ENCODE data around the gene BASP1.
"Not testable (repeated sequence)": the region's sequence is repeated elsewhere in the genome, so short reads cannot be mapped to it uniquely, and the experiment has no call there.

The BASP1 gene

GRCh38 chr5:17304282-17304681, 86.9 kb downstream of the BASP1 start:
- Histone ChIP-seq H3K9me3 (ENCODE audit: control insufficient read depth, low read depth, low read length) (no peaks in the 10 kb centered on the region), H3K27me3 (ENCODE audit: control insufficient read depth, insufficient read depth, low read length) (no peaks in the 10 kb centered on the region), H3K4me1 (ENCODE audit: control insufficient read depth, low read depth, low read length) (no peaks in the 10 kb centered on the region), H3K27ac (ENCODE audit: low read length) (no peak overlapping the region), H3K9ac (ENCODE audit: low read length) (no peak overlapping the region), H3K36me3 (ENCODE audit: control insufficient read depth, low read depth, low read length) (no peaks in the 10 kb centered on the region), H3K4me3 (ENCODE audit: low read length) (no peak overlapping the region)

- H3K27me3 ChIP-seq (ENCODE audit: control insufficient read depth, insufficient read depth, low read length): no peaks in the 10 kb centered on the region
- no peaks in the 10 kb centered on the region for H3K36me3 ChIP-seq (ENCODE audit: control insufficient read depth, low read depth, low read length)
- H3K9ac ChIP-seq (ENCODE audit: low read length): no peak overlapping the region
- no peak overlapping the region for H3K27ac ChIP-seq (ENCODE audit: low read length)
- H3K4me1 ChIP-seq (ENCODE audit: control insufficient read depth, low read depth, low read length): no peaks in the 10 kb centered on the region
- no peaks in the 10 kb centered on the region for H3K9me3 ChIP-seq (ENCODE audit: control insufficient read depth, low read depth, low read length)
- H3K4me3 ChIP-seq (ENCODE audit: low read length): no peak overlapping the region
These were observed 87.6 kb downstream of the BASP1 start for GRCh38 chr5:17305017-17305416.

GRCh38 chr5:17305964-17306725, 88.7 kb downstream of the BASP1 start:
- Histone ChIP-seq H3K4me3 (ENCODE audit: low read length) (no peak overlapping the region), H3K27ac (ENCODE audit: low read length) (no peak overlapping the region), H3K27me3 (ENCODE audit: control insufficient read depth, insufficient read depth, low read length) (no peaks in the 10 kb centered on the region), H3K9ac (ENCODE audit: low read length) (no peak overlapping the region), H3K9me3 (ENCODE audit: control insufficient read depth, low read depth, low read length) (no peaks in the 10 kb centered on the region), H3K36me3 (ENCODE audit: control insufficient read depth, low read depth, low read length) (no peaks in the 10 kb centered on the region), H3K4me1 (ENCODE audit: control insufficient read depth, low read depth, low read length) (no peaks in the 10 kb centered on the region)

- Histone ChIP-seq H3K27ac (ENCODE audit: low read length) (no peak overlapping the region), H3K9me3 (ENCODE audit: control insufficient read depth, low read depth, low read length) (no peaks in the 10 kb centered on the region), H3K4me1 (ENCODE audit: control insufficient read depth, low read depth, low read length) (no peaks in the 10 kb centered on the region), H3K9ac (ENCODE audit: low read length) (no peak overlapping the region), H3K4me3 (ENCODE audit: low read length) (no peak overlapping the region), H3K27me3 (ENCODE audit: control insufficient read depth, insufficient read depth, low read length) (no peaks in the 10 kb centered on the region), H3K36me3 (ENCODE audit: control insufficient read depth, low read depth, low read length) (no peaks in the 10 kb centered on the region)
These were observed 89.3 kb downstream of the BASP1 start for GRCh38 chr5:17306726-17307091.

GRCh38 chr5:17307440-17307839, 90.0 kb downstream of the BASP1 start:
- H3K9me3 ChIP-seq (ENCODE audit: control insufficient read depth, low read depth, low read length); H3K4me1 ChIP-seq (ENCODE audit: control insufficient read depth, low read depth, low read length); H3K27ac ChIP-seq (ENCODE audit: low read length); H3K9ac ChIP-seq (ENCODE audit: low read length); H3K4me3 ChIP-seq (ENCODE audit: low read length); H3K36me3 ChIP-seq (ENCODE audit: control insufficient read depth, low read depth, low read length); H3K27me3 ChIP-seq (ENCODE audit: control insufficient read depth, insufficient read depth, low read length): not testable (repeated sequence)

- Histone ChIP-seq H3K36me3 (ENCODE audit: control insufficient read depth, low read depth, low read length) (no peaks in the 10 kb centered on the region), H3K9ac (ENCODE audit: low read length) (no peak overlapping the region), H3K27ac (ENCODE audit: low read length) (no peak overlapping the region), H3K27me3 (ENCODE audit: control insufficient read depth, insufficient read depth, low read length) (no peaks in the 10 kb centered on the region), H3K4me3 (ENCODE audit: low read length) (no peak overlapping the region), H3K4me1 (ENCODE audit: control insufficient read depth, low read depth, low read length) (no peaks in the 10 kb centered on the region), H3K9me3 (ENCODE audit: control insufficient read depth, low read depth, low read length) (no peaks in the 10 kb centered on the region)
These were observed 91.1 kb downstream of the BASP1 start for GRCh38 chr5:17308326-17309065.

GRCh38 chr5:17309462-17309861, 92.0 kb downstream of the BASP1 start:
- no peak overlapping the region for H3K27ac ChIP-seq (ENCODE audit: low read length)
- H3K4me1 ChIP-seq (ENCODE audit: control insufficient read depth, low read depth, low read length): no peaks in the 10 kb centered on the region
- no peak overlapping the region for H3K9ac ChIP-seq (ENCODE audit: low read length)
- H3K9me3 ChIP-seq (ENCODE audit: control insufficient read depth, low read depth, low read length): no peaks in the 10 kb centered on the region
- H3K4me3 ChIP-seq (ENCODE audit: low read length): no peak overlapping the region
- no peaks in the 10 kb centered on the region for H3K27me3 ChIP-seq (ENCODE audit: control insufficient read depth, insufficient read depth, low read length)
- no peaks in the 10 kb centered on the region for H3K36me3 ChIP-seq (ENCODE audit: control insufficient read depth, low read depth, low read length)

- not testable (repeated sequence) for H3K4me1 ChIP-seq (ENCODE audit: control insufficient read depth, low read depth, low read length); H3K27me3 ChIP-seq (ENCODE audit: control insufficient read depth, insufficient read depth, low read length); H3K9me3 ChIP-seq (ENCODE audit: control insufficient read depth, low read depth, low read length); H3K4me3 ChIP-seq (ENCODE audit: low read length); H3K36me3 ChIP-seq (ENCODE audit: control insufficient read depth, low read depth, low read length); H3K9ac ChIP-seq (ENCODE audit: low read length); H3K27ac ChIP-seq (ENCODE audit: low read length)
These were observed 93.1 kb downstream of the BASP1 start for GRCh38 chr5:17310502-17310901.

- not testable (repeated sequence) for H3K4me1 ChIP-seq (ENCODE audit: control insufficient read depth, low read depth, low read length); H3K36me3 ChIP-seq (ENCODE audit: control insufficient read depth, low read depth, low read length); H3K9ac ChIP-seq (ENCODE audit: low read length); H3K4me3 ChIP-seq (ENCODE audit: low read length); H3K9me3 ChIP-seq (ENCODE audit: control insufficient read depth, low read depth, low read length); H3K27me3 ChIP-seq (ENCODE audit: control insufficient read depth, insufficient read depth, low read length); H3K27ac ChIP-seq (ENCODE audit: low read length)
These were observed 94.4 kb downstream of the BASP1 start for GRCh38 chr5:17311811-17312210.

- no peak overlapping the region for H3K9ac ChIP-seq (ENCODE audit: low read length)
- H3K27ac ChIP-seq (ENCODE audit: low read length): no peak overlapping the region
- H3K27me3 ChIP-seq (ENCODE audit: control insufficient read depth, insufficient read depth, low read length): no peaks in the 10 kb centered on the region
- H3K36me3 ChIP-seq (ENCODE audit: control insufficient read depth, low read depth, low read length): no peaks in the 10 kb centered on the region
- H3K4me1 ChIP-seq (ENCODE audit: control insufficient read depth, low read depth, low read length): peaks cover 10% of the 10 kb centered on the region
- H3K4me3 ChIP-seq (ENCODE audit: low read length): no peak overlapping the region
- H3K9me3 ChIP-seq (ENCODE audit: control insufficient read depth, low read depth, low read length): no peaks in the 10 kb centered on the region
These were observed 94.9 kb downstream of the BASP1 start for GRCh38 chr5:17312358-17312757.

GRCh38 chr5:17314907-17315471, 97.6 kb downstream of the BASP1 start:
- Histone ChIP-seq H3K9me3 (ENCODE audit: control insufficient read depth, low read depth, low read length) (no peaks in the 10 kb centered on the region), H3K9ac (ENCODE audit: low read length) (no peak overlapping the region), H3K27me3 (ENCODE audit: control insufficient read depth, insufficient read depth, low read length) (no peaks in the 10 kb centered on the region), H3K4me3 (ENCODE audit: low read length) (no peak overlapping the region), H3K4me1 (ENCODE audit: control insufficient read depth, low read depth, low read length) (peaks cover 10% of the 10 kb centered on the region), H3K36me3 (ENCODE audit: control insufficient read depth, low read depth, low read length) (no peaks in the 10 kb centered on the region), H3K27ac (ENCODE audit: low read length) (no peak overlapping the region)
